Measurements from ENCODE around the gene CHD2.

CHD2 gene

GRCh38 chr15:93072411-93073394, 172.6 kb downstream of the CHD2 start:
- Histone ChIP-seq H3K4me1 (ENCODE audit: control insufficient read depth, insufficient read depth, low read depth, low read length) (peaks cover 18% of the 10 kb centered on the region), H2AK5ac (ENCODE audit: low read length, severe bottlenecking) (no peak overlapping the region), H3K79me1 (replicated peaks; ENCODE audit: low read length, poor library complexity, severe bottlenecking) (no peaks in the 10 kb centered on the region), H3K4me2 (ENCODE audit: low read length, poor library complexity, severe bottlenecking) (peak overlapping the region; percentile 96), H3K23ac (ENCODE audit: low read length in 2 of 2) (peak overlapping the region in 1 of 2 experiments; percentile 81), H2BK15ac (ENCODE audit: low read depth, poor library complexity, severe bottlenecking) (no peak overlapping the region), H3K9ac (ENCODE audit: low read length) (peak overlapping the region; percentile 90), H2BK120ac (ENCODE audit: low read depth, low read length) (no peak overlapping the region), H3K4ac (ENCODE audit: low read depth in 1 of 2, low read length in 2 of 2) (no peak overlapping the region), H3K36me3 (ENCODE audit: control insufficient read depth in 1 of 2, insufficient read depth in 2 of 2, low read depth in 1 of 2, low read length in 2 of 2) (no peaks in the 10 kb centered on the region), H2BK5ac (ENCODE audit: low read depth, low read length, poor library complexity, severe bottlenecking) (no peak overlapping the region), H3K9me3 (ENCODE audit: control insufficient read depth, low read length) (no peaks in the 10 kb centered on the region), H2BK12ac (ENCODE audit: low read length in 2 of 2) (no peak overlapping the region), H3K14ac (ENCODE audit: low read length in 2 of 2) (no peak overlapping the region), H3K27ac (ENCODE audit: low read length, poor library complexity, severe bottlenecking) (no peak overlapping the region), H3K4me3 (ENCODE audit: insufficient read depth in 1 of 2, low read depth in 1 of 2, low read length in 2 of 2) (peak overlapping the region; percentile 42 to 89), H2AFZ (ENCODE audit: low read depth, low read length) (no peak overlapping the region), H3K27me3 (ENCODE audit: control insufficient read depth in 1 of 2, insufficient read depth in 1 of 2, low read length in 2 of 2) (peaks cover 12 to 67% of the 10 kb centered on the region in 2 experiments), H4K8ac (ENCODE audit: low read length) (peak overlapping the region; percentile 12), H3K18ac (ENCODE audit: low read depth in 1 of 2, low read length in 2 of 2) (peak overlapping the region in 1 of 2 experiments; percentile 77), H4K91ac (ENCODE audit: low read length) (no peak overlapping the region)
- DNase-seq, result peak; percentile 46
- under 1% methylated on average over 77 of the region's 96 CpGs for WGBS

GRCh38 chr15:93073465-93073952, 173.4 kb downstream of the CHD2 start:
- Histone ChIP-seq H3K23ac (ENCODE audit: low read length in 2 of 2) (peak overlapping the region in 1 of 2 experiments; percentile 63), H3K9me3 (ENCODE audit: control insufficient read depth, low read length) (no peaks in the 10 kb centered on the region), H4K91ac (ENCODE audit: low read length) (no peak overlapping the region), H2BK5ac (ENCODE audit: low read depth, low read length, poor library complexity, severe bottlenecking) (no peak overlapping the region), H3K27me3 (ENCODE audit: control insufficient read depth in 1 of 2, insufficient read depth in 1 of 2, low read length in 2 of 2) (peaks cover 17 to 74% of the 10 kb centered on the region in 2 experiments), H2BK120ac (ENCODE audit: low read depth, low read length) (no peak overlapping the region), H2AK5ac (ENCODE audit: low read length, severe bottlenecking) (no peak overlapping the region), H3K4me2 (ENCODE audit: low read length, poor library complexity, severe bottlenecking) (peak overlapping the region; percentile 96), H2AFZ (ENCODE audit: low read depth, low read length) (no peak overlapping the region), H3K14ac (ENCODE audit: low read length in 2 of 2) (peak overlapping the region in 1 of 2 experiments; percentile 62), H4K8ac (ENCODE audit: low read length) (peak overlapping the region; percentile 12), H3K4me1 (ENCODE audit: control insufficient read depth, insufficient read depth, low read depth, low read length) (peaks cover 18% of the 10 kb centered on the region), H3K9ac (ENCODE audit: low read length) (peak overlapping the region; percentile 72), H2BK12ac (ENCODE audit: low read length in 2 of 2) (no peak overlapping the region), H3K79me1 (replicated peaks; ENCODE audit: low read length, poor library complexity, severe bottlenecking) (no peaks in the 10 kb centered on the region), H3K36me3 (ENCODE audit: control insufficient read depth in 1 of 2, insufficient read depth in 2 of 2, low read depth in 1 of 2, low read length in 2 of 2) (no peaks in the 10 kb centered on the region), H3K18ac (ENCODE audit: low read depth in 1 of 2, low read length in 2 of 2) (peak overlapping the region in 1 of 2 experiments; percentile 77), H3K4me3 (ENCODE audit: insufficient read depth in 1 of 2, low read depth in 1 of 2, low read length in 2 of 2) (peak overlapping the region; percentile 42 to 70), H2BK15ac (ENCODE audit: low read depth, poor library complexity, severe bottlenecking) (no peak overlapping the region), H3K4ac (ENCODE audit: low read depth in 1 of 2, low read length in 2 of 2) (no peak overlapping the region), H3K27ac (ENCODE audit: low read length, poor library complexity, severe bottlenecking) (no peak overlapping the region)
- no peak for DNase-seq
- 55% methylated on average over 30 of the region's 30 CpGs for WGBS

GRCh38 chr15:93074599-93074998, 174.5 kb downstream of the CHD2 start:
- Histone ChIP-seq H3K18ac (ENCODE audit: low read depth in 1 of 2, low read length in 2 of 2) (no peak overlapping the region), H3K4me1 (ENCODE audit: control insufficient read depth, insufficient read depth, low read depth, low read length) (peaks cover 18% of the 10 kb centered on the region), H3K27me3 (ENCODE audit: control insufficient read depth in 1 of 2, insufficient read depth in 1 of 2, low read length in 2 of 2) (peaks cover 21 to 78% of the 10 kb centered on the region in 2 experiments), H4K91ac (ENCODE audit: low read length) (no peak overlapping the region), H2AK5ac (ENCODE audit: low read length, severe bottlenecking) (no peak overlapping the region), H3K4ac (ENCODE audit: low read depth in 1 of 2, low read length in 2 of 2) (no peak overlapping the region), H3K4me2 (ENCODE audit: low read length, poor library complexity, severe bottlenecking) (no peak overlapping the region), H2AFZ (ENCODE audit: low read depth, low read length) (no peak overlapping the region), H2BK5ac (ENCODE audit: low read depth, low read length, poor library complexity, severe bottlenecking) (no peak overlapping the region), H3K27ac (ENCODE audit: low read length, poor library complexity, severe bottlenecking) (no peak overlapping the region), H3K36me3 (ENCODE audit: control insufficient read depth in 1 of 2, insufficient read depth in 2 of 2, low read depth in 1 of 2, low read length in 2 of 2) (no peaks in the 10 kb centered on the region), H3K23ac (ENCODE audit: low read length in 2 of 2) (no peak overlapping the region), H3K4me3 (ENCODE audit: insufficient read depth in 1 of 2, low read depth in 1 of 2, low read length in 2 of 2) (no peak overlapping the region), H2BK120ac (ENCODE audit: low read depth, low read length) (no peak overlapping the region), H3K9ac (ENCODE audit: low read length) (no peak overlapping the region), H3K9me3 (ENCODE audit: control insufficient read depth, low read length) (no peaks in the 10 kb centered on the region), H2BK15ac (ENCODE audit: low read depth, poor library complexity, severe bottlenecking) (no peak overlapping the region), H4K8ac (ENCODE audit: low read length) (no peak overlapping the region), H3K79me1 (replicated peaks; ENCODE audit: low read length, poor library complexity, severe bottlenecking) (no peaks in the 10 kb centered on the region), H2BK12ac (ENCODE audit: low read length in 2 of 2) (no peak overlapping the region), H3K14ac (ENCODE audit: low read length in 2 of 2) (no peak overlapping the region)
- 93% methylated on average over 13 of the region's 13 CpGs for WGBS
- DNase-seq, result no peak

GRCh38 chr15:93076217-93076616, 176.1 kb downstream of the CHD2 start:
- no peak overlapping the region for H3K14ac ChIP-seq (ENCODE audit: low read length in 2 of 2)
- H3K4me2 ChIP-seq (ENCODE audit: low read length, poor library complexity, severe bottlenecking), result no peak overlapping the region
- peaks cover 34 to 70% of the 10 kb centered on the region in 2 experiments for H3K27me3 ChIP-seq (ENCODE audit: control insufficient read depth in 1 of 2, insufficient read depth in 1 of 2, low read length in 2 of 2)
- no peak overlapping the region for H3K27ac ChIP-seq (ENCODE audit: low read length, poor library complexity, severe bottlenecking)
- no peak overlapping the region for H4K91ac ChIP-seq (ENCODE audit: low read length)
- no peaks in the 10 kb centered on the region for H3K9me3 ChIP-seq (ENCODE audit: control insufficient read depth, low read length)
- no peak overlapping the region for H2BK120ac ChIP-seq (ENCODE audit: low read depth, low read length)
- H2AFZ ChIP-seq (ENCODE audit: low read depth, low read length), result no peak overlapping the region
- H3K36me3 ChIP-seq (ENCODE audit: control insufficient read depth in 1 of 2, insufficient read depth in 2 of 2, low read depth in 1 of 2, low read length in 2 of 2), result no peaks in the 10 kb centered on the region
- peaks cover 18% of the 10 kb centered on the region for H3K4me1 ChIP-seq (ENCODE audit: control insufficient read depth, insufficient read depth, low read depth, low read length)
- no peak overlapping the region for H3K23ac ChIP-seq (ENCODE audit: low read length in 2 of 2)
- no peak overlapping the region for H2AK5ac ChIP-seq (ENCODE audit: low read length, severe bottlenecking)
- no peak overlapping the region for H2BK12ac ChIP-seq (ENCODE audit: low read length in 2 of 2)
- DNase-seq, result no peak
- H2BK5ac ChIP-seq (ENCODE audit: low read depth, low read length, poor library complexity, severe bottlenecking), result no peak overlapping the region
- H4K8ac ChIP-seq (ENCODE audit: low read length), result no peak overlapping the region
- H2BK15ac ChIP-seq (ENCODE audit: low read depth, poor library complexity, severe bottlenecking), result no peak overlapping the region
- H3K4ac ChIP-seq (ENCODE audit: low read depth in 1 of 2, low read length in 2 of 2), result no peak overlapping the region
- H3K9ac ChIP-seq (ENCODE audit: low read length), result no peak overlapping the region
- no peaks in the 10 kb centered on the region for H3K79me1 ChIP-seq (replicated peaks; ENCODE audit: low read length, poor library complexity, severe bottlenecking)
- no peak overlapping the region for H3K18ac ChIP-seq (ENCODE audit: low read depth in 1 of 2, low read length in 2 of 2)
- H3K4me3 ChIP-seq (ENCODE audit: insufficient read depth in 1 of 2, low read depth in 1 of 2, low read length in 2 of 2), result no peak overlapping the region
- WGBS, result 83% methylated on average over 1 of the region's 1 CpG

Data from mesenchymal stem cell (in vitro differentiated cells and primary cell).